T-helper 2 cell (primary cell): ENCODE measurements around the gene PPIG.
"Not testable (repeated sequence)": the region's sequence is repeated elsewhere in the genome, so short reads cannot be mapped to it uniquely, and the experiment has no call there.

Experiments used
- DNase-seq, 5 experiments: peaks; one replicate each; pipeline versions ENCODE4 v3.0.0 to v3.0.0-alpha.2; 2012 to 2022
- total RNA-seq, 2 donors: gene quantifications; one replicate each; lab custom pipeline; 2026; lab: John Stamatoyannopoulos, UW

Gene PPIG
- 119 to 133 reads per million in 2 donors for total RNA-seq

DNA sequence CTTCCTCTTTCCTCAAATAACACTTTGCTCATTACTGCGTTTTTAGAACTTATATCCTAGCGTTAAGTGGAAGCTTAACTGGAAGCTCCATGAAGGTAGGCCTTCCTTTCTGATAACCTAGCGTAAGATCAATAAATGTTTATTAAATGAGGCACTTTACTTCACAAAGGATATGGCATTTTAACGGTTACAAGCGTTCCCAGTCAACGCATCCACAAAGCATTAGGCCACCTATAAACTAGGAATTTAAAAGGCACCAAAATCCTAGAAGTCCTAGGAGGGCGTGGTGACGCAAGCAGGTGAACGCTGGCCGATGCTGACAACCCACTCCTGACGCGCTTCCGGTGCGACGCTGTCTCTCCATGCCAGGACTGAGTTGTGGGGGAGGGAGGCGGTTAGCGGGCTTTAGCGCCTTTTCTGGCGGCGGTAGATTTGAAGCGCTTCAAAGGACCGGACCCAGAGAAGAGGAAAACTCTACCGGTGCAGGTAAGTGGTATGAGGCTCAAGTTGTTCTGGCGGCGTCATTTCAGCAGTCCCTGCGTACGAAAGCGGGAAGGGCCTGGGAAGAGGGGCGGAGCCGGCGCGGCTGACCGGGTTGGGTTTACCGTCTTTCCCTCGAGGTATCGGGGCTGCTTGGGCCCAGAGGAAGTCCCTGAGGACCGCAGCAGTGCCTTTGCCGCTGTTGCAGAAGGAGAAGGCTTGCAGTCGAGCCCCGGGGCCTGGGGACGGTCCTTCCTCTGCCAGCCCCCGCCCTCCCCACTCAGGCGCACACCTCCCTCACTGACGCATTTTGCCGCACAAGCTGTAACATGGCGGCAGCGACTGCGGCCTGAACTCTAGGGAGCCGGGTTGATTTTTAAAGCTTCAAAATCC, at the start of gene PPIG:
PPIG (plus strand) TSS at position 347 of the 873 bp plus-strand sequence. CDS start 19,691 bp downstream, outside the sequence.
- peak; percentile 62 to 97 (median 82) for DNase-seq

DNA sequence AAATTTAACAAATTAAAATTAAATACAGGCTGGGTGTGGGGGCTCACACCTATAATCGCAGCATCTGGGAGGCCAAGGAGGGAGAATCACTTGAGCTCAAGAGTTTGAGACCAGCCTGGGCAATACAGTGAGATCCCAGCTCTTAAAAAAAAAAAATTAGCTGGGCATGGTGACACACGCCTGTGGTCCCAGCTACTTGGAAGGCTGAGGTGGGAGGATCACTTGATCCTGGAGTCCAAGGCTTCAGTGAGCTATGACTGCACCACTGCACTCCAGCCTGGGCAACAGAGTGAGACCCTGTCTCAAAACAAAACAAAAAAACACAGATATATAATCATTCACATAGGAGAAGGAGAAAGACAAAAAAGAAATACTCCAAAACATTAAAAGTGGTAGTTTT, 44.7 kb upstream of the PPIG start:
- not testable (repeated sequence) for DNase-seq

DNA sequence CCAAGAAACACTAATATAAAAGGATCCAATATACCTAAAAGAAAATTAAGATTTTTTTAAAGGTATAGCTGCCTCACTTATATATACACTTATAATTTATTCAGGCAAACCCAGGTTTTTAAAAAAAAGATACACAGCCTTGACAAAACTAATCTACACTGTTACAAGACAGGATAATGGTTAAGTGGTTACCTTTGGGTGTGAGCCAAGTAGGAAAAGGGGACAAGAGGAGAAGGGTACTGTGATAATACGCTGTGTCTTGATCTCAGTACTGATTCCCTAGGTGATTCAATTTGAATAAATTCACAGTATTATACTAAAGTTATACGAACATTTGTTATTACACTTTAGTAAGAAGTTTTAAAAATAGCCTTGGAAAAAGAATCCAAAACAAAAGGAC, 44.0 kb upstream of the PPIG start:
- DNase-seq, result no peak

GRCh38 chr2:169542433-169542832, 41.7 kb upstream of the PPIG start:
- no peak for DNase-seq

GRCh38 chr2:169546756-169547155, 37.4 kb upstream of the PPIG start:
- no peak for DNase-seq

GRCh38 chr2:169561364-169561763, 22.8 kb upstream of the PPIG start:
- DNase-seq, result no peak

DNA sequence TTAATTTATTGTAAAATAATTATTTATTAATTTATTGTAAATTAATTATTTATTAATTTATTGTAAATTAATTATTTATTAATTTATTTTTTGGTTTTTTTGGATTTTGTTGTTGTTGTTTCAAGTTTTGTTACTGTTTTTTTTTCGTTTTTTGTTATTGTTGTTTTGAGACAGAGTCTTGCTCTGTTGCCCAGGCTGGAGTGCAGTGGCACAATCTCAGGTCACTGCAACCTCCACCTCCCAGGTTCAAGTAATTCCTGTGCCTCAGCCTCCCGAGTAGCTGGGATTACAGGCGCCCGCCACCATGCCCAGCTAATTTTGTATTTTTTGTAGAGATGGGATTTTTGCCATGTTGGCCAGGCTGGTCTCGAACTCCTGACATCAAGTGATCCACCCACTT, 22.1 kb upstream of the PPIG start:
- DNase-seq, result not testable (repeated sequence)

- DNase-seq, result no peak
These were observed 21.6 kb upstream of the PPIG start for GRCh38 chr2:169562519-169562918.

DNA sequence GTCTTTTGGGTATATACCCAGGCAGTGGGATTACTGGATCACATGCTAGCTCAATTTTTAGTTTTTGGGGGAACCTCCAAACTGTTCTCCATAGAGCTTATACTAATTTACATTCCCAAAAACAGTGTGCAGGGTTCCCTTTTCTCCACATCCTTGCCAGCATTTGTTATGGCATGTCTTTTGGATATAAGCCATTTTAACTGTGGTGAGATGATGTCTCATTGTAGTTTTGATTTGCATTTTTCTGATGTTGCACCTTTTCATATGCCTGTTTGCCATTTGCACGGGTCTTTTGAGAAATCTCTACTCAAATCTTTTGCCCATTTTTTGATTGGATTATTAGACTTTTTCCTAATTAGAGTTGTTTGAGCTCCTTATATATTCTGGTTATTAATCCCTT, 18.5 kb upstream of the PPIG start:
- no peak for DNase-seq

- DNase-seq, result no peak
These were observed 14.2 kb upstream of the PPIG start for GRCh38 chr2:169569948-169570347.

DNA sequence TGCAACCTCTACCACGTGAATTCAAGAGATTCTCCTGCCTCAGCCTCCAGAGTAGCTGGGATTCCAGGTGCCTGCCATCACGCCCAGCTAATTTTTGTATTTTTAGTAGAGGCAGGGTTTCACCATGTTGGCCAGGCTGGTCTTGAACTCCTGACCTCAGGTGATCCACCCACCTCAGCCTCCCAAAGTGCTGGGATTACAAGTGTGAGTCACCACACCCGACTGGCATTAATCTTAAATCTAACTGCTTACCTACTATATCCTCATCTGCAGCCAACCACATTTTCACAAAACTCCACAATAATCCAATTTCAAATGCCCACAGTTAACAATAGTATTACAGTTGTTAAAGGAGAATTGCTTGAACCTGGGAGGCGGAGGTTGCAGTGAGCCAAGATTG, 13.4 kb upstream of the PPIG start:
- not testable (repeated sequence) for DNase-seq

DNA sequence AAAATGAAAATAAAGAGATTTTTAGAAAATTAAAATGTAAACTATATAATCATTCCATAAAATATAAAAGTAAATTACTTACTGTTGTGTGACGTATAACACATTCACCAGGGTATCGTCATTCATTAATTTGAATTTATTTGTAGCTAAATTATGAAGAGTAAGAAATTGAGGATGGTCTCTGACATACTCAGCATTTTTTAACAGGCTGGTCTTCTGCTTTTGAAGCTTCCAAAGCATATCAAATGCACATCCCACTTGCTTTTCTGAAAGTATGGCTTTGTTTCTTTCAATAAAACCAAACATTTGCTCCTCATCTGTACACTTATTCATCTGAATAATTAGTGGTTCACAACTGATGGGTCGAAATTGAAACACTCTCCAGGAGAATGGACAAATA, 12.6 kb upstream of the PPIG start:
- DNase-seq, result no peak

GRCh38 chr2:169572189-169572588, 12.0 kb upstream of the PPIG start:
- DNase-seq, result no peak

GRCh38 chr2:169572821-169573159, 11.4 kb upstream of the PPIG start:
- no peak for DNase-seq

DNA sequence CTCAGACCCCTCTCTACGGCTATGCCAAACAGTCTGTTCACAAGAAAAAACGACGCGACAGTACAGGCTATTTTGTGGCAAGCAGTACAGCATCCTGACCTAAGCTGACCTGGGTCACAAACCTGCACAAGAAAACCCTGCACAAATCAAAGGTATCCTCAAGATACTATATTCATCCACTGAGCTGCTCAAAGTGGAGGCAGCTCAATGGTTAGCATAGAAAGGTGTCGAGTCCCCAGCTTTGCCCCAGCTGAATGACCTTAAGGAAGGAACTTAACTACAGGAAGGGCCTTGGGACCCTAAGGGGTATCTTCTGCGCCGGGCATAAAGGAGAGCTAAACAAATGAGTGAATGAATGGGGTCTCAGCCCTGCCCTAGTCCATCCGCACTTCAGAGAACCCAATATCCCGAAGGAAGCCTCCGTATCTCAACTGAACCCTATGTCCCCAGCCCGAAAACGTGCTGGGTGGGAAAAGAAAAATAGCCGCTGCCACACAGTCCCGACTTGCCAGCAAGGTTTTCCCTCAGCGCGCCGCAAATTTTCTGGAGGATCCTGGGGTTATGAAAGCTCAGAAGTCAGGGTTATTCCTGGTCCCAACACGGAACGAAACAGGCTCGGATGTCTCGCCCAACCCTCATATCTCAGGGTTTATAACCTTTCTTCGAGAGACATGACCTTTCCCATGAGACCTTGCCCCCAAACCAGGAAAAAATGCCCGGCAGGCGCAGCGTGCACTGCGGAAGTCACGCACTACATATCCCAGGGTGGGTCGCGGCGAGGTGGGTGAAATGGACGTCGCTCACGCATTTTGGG, 10.8 kb upstream of the PPIG start, which contains the start of gene FASTKD1:
FASTKD1 (minus strand) TSS at position 706 of the 814 bp plus-strand sequence. CDS start 1,836 bp downstream, outside the sequence.
- peak; percentile 66 to 94 (median 81) for DNase-seq

DNA sequence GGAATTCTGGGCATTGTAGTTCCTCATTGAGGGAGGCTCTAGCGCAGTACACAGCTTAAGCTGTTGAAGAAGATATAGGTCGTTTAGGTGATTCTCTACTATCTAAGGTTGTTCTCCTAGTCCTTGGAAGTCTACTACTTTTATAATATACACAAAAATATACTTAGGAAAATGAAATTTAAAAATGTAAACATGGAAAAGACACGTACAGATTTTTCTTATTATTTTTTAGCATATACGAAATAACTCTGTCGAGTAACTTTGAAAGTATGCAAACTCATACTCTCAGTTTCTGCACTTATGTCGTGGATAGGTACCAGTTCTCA, 10.2 kb upstream of the PPIG start:
- no peak for DNase-seq

- not testable (repeated sequence) for DNase-seq
These were observed 9.6 kb upstream of the PPIG start for GRCh38 chr2:169574539-169574938.

DNA sequence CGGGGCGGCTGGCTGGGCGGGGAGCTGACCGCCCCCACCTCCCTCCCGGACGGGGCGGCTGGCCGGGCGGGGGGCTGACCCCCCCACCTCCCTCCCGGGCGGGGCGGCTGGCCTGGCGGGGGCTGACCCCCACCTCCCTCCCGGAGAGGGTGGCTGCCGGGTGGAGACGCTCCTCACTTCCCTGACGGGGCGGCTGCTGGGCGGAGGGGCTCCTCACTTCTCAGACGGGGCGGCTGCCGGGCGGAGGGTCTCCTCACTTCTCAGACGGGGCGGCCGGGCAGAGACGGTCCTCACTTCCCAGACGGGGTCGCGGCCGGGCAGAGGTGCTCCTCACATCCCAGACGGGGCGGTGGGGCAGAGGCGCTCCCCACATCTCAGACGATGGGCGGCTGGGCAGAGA, 8.9 kb upstream of the PPIG start:
- DNase-seq, result not testable (repeated sequence)

DNA sequence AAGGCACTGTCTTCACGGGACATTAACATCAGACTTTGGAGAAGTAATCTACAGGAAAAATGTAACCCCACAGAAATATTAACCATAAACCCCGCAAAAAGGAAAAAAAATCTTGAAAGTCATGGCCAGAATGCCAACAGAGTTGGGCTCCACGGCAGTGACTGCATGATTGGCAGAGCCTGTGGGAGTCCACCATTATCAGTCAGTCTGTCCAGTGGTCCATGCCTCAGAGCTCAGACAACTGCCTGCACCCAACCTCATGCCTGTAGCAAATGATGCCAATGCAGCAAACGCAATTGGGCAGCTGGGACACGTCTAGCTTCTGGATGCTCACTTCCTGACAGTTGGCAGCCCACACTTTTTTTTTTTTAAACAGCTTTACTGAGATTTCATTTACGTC, 5.1 kb upstream of the PPIG start:
- no peak for DNase-seq

GRCh38 chr2:169582552-169583266, 1.4 kb upstream of the PPIG start:
- DNase-seq, result not testable (repeated sequence)

- no peak for DNase-seq
These were observed 633 bp upstream of the PPIG start for GRCh38 chr2:169583518-169583917.

- DNase-seq, result no peak
These were observed 1.5 kb downstream of the PPIG start for GRCh38 chr2:169585673-169586072.

DNA sequence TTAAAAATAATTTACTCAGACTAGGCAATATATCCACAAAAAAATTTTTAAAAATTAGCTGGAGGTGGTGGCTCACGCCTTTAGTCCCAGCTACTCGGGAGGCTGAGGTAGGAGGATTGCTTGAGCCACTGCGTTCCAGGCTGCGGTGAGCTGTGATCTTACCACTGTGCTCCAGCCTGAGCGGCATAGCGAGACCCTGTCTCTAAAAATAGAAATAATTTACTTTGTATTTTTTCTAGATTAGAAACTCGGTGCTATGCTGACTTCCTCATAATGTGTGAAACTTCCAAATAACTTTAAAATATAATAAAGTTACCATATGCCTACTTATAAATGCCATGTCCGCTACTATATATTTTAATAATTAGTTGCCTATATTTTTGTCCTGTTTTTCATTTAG, 6.7 kb downstream of the PPIG start:
- DNase-seq, result no peak
